ENCODE data around the gene CD302. TPM values are rescaled to one million over a fixed set of nuclear protein-coding genes. Genes with fewer than 3 reads are reported as not detected.

Gene CD302
- total and polyA plus RNA-seq, 10 of the 15 experiments (the other 5 are each of a cell fraction or from before 2014, with no cell fraction given) = 0.48 to 4.0 (median 2.1) TPM

DNA sequence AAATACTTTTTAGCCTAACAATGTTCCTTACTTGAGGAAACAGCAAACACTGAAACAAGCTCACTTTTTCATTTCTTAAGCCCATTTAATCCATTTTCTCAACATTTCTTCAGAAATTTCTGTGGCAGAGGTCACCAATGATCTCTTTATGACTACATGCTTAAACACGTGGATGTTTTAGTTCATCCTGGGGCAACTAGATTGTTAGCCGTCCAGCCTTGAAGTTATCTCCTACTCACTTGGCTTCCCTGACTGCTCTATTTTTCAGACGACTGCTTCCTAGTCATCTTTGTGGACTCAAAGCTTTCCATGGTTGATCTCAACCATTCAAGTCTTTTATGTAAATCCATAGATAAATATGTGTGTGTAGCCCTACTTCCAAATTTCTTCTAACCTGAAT, 24.1 kb downstream of the CD302 start:
- no peak for FAIRE-seq
- SMC1A ChIA-PET (ENCODE audit: uncharacterized antibody, unreplicated experiment) = interaction anchor here (1.1 to 1.6 kb wide), 4 partner anchors 11 to 145 kb away, joined by 3 to 4 read pairs (median 4); no protein-coding TSS in a partner anchor
- no peak overlapping the region for H3K4me3 ChIP-seq

More for the DNA sequence above, 24.1 kb downstream of the CD302 start:
- in situ Hi-C loops (cut with MboI) = no loop called here
- H3K9me3 ChIP-seq (replicated peaks; ENCODE audit: control insufficient read depth, insufficient read depth, low read length) = no peaks in the 10 kb centered on the region
- H3K9ac ChIP-seq (ENCODE audit: control insufficient read depth, insufficient read depth, low read length) = no peak overlapping the region
- DNase-seq (ENCODE audit: low read depth, low spot score) = no peak
- no peaks in the 10 kb centered on the region for H3K27me3 ChIP-seq (replicated peaks in 1 of 2; ENCODE audit: control insufficient read depth in 2 of 2, insufficient read depth in 2 of 2, low read length in 1 of 2)
- intact Hi-C loops (cut with micrococcal nuclease; ENCODE audit: unreplicated experiment) = no loop called here
- H3K79me2 ChIP-seq (ENCODE audit: control insufficient read depth, insufficient read depth, low read length) = no peaks in the 10 kb centered on the region
- POLR2A ChIA-PET = interaction anchor here (1.7 kb wide), 1 partner anchor 11 kb away, joined by 6 read pairs; no protein-coding TSS in a partner anchor
- CTCF ChIA-PET = interaction anchor here (0.7 to 1.0 kb wide), 3 partner anchors 141 to 148 kb away, joined by 3 read pairs; no protein-coding TSS in a partner anchor
- H3K27ac ChIP-seq (ENCODE audit: control insufficient read depth, insufficient read depth) = no peak overlapping the region
- no peaks in the 10 kb centered on the region for H4K20me1 ChIP-seq (ENCODE audit: control insufficient read depth, insufficient read depth)
- no peak overlapping the region for H3K4me2 ChIP-seq (ENCODE audit: control insufficient read depth, insufficient read depth)
- no peak for ATAC-seq
- no peaks in the 10 kb centered on the region for H3K4me1 ChIP-seq (ENCODE audit: control insufficient read depth, insufficient read depth, low read length)
- no peak overlapping the region for H2AFZ ChIP-seq (ENCODE audit: control insufficient read depth, low read depth, low read length)
- peaks cover 0 to 8% of the 10 kb centered on the region in 2 experiments; a peak in 1 of 4 replicates for H3K36me3 ChIP-seq (ENCODE audit: control insufficient read depth in 2 of 2, insufficient read depth in 2 of 2, low read length in 1 of 2)
- 79% methylated on average over 3 of the region's 3 CpGs for WGBS (ENCODE audit: insufficient coverage, insufficient replicate concordance, low lambda C conversion rate, missing lambda C conversion rate)
- RAD21 ChIA-PET (ENCODE audit: unreplicated experiment) = no interaction called here
- TF ChIP-seq, protein P1, sequence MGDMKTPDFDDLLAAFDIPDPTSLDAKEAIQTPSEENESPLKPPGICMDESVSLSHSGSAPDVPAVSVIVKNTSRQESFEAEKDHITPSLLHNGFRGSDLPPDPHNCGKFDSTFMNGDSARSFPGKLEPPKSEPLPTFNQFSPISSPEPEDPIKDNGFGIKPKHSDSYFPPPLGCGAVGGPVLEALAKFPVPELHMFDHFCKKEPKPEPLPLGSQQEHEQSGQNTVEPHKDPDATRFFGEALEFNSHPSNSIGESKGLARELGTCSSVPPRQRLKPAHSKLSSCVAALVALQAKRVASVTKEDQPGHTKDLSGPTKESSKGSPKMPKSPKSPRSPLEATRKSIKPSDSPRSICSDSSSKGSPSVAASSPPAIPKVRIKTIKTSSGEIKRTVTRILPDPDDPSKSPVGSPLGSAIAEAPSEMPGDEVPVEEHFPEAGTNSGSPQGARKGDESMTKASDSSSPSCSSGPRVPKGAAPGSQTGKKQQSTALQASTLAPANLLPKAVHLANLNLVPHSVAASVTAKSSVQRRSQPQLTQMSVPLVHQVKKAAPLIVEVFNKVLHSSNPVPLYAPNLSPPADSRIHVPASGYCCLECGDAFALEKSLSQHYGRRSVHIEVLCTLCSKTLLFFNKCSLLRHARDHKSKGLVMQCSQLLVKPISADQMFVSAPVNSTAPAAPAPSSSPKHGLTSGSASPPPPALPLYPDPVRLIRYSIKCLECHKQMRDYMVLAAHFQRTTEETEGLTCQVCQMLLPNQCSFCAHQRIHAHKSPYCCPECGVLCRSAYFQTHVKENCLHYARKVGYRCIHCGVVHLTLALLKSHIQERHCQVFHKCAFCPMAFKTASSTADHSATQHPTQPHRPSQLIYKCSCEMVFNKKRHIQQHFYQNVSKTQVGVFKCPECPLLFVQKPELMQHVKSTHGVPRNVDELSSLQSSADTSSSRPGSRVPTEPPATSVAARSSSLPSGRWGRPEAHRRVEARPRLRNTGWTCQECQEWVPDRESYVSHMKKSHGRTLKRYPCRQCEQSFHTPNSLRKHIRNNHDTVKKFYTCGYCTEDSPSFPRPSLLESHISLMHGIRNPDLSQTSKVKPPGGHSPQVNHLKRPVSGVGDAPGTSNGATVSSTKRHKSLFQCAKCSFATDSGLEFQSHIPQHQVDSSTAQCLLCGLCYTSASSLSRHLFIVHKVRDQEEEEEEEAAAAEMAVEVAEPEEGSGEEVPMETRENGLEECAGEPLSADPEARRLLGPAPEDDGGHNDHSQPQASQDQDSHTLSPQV (IDR thresholded peaks at IDR 0.05) = no peak
- TF ChIP-seq MYB (IDR thresholded peaks at IDR 0.05; ENCODE audit: borderline replicate concordance, low read depth, low read length) (no peak), ZBED1 (IDR thresholded peaks at IDR 0.05; ENCODE audit: borderline replicate concordance) (0 out of 2 replicates have a peak, but pooled peaks have one; percentile 22), CREB1 (IDR thresholded peaks at IDR 0.05; ENCODE audit: low read depth) (0 out of 2 replicates have a peak, but pooled peaks have one; percentile 7), TCF7 (IDR thresholded peaks at IDR 0.05; ENCODE audit: borderline replicate concordance) (no peak), POLR2AphosphoS2 (IDR thresholded peaks at IDR 0.05; ENCODE audit: low read depth, low read length) (no peak)
- TF ChIP-seq, protein P2, sequence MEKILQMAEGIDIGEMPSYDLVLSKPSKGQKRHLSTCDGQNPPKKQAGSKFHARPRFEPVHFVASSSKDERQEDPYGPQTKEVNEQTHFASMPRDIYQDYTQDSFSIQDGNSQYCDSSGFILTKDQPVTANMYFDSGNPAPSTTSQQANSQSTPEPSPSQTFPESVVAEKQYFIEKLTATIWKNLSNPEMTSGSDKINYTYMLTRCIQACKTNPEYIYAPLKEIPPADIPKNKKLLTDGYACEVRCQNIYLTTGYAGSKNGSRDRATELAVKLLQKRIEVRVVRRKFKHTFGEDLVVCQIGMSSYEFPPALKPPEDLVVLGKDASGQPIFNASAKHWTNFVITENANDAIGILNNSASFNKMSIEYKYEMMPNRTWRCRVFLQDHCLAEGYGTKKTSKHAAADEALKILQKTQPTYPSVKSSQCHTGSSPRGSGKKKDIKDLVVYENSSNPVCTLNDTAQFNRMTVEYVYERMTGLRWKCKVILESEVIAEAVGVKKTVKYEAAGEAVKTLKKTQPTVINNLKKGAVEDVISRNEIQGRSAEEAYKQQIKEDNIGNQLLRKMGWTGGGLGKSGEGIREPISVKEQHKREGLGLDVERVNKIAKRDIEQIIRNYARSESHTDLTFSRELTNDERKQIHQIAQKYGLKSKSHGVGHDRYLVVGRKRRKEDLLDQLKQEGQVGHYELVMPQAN (conservative IDR thresholded peaks at IDR 0.05) = no peak
- BruUV-seq (replicated peaks) = no TSS peak
